IgD-negative memory B cell (primary cell): ENCODE data around the gene MYO3A. TPM values are rescaled to one million over a fixed set of nuclear protein-coding genes. Genes with fewer than 3 reads are reported as not detected.

Experiments used
- H3K27ac Mint-ChIP-seq, 3 donors: one replicate each; pipeline ENCODE4 v1.8.0; 2020 to 2022; ENCODE audit warnings: mild to moderate bottlenecking in 3 of 3, mixed read lengths in 3 of 3, moderate library complexity in 1 of 3
- H3K27me3 Mint-ChIP-seq: one replicate; pipeline ENCODE4 v1.8.0; 2021; ENCODE audit warnings: mixed read lengths
- H3K36me3 Mint-ChIP-seq: one replicate; pipeline ENCODE4 v1.8.0; 2020; ENCODE audit warnings: mild to moderate bottlenecking, mixed read lengths
- H3K4me1 Mint-ChIP-seq, 3 donors: one replicate each; pipeline ENCODE4 v1.8.0; 2020 to 2022; ENCODE audit warnings: mixed read lengths in 3 of 3, mild to moderate bottlenecking in 1 of 3
- H3K4me3 Mint-ChIP-seq, 4 donors: one replicate each; pipeline ENCODE4 v1.8.0; 2020 to 2022; ENCODE audit warnings: mild to moderate bottlenecking in 4 of 4, mixed read lengths in 4 of 4, moderate library complexity in 3 of 4
- H3K9me3 Mint-ChIP-seq, 3 donors: one replicate each; pipeline ENCODE4 v1.8.0; 2020 to 2021; ENCODE audit warnings: mixed read lengths in 3 of 3, mild to moderate bottlenecking in 1 of 3
- polyA plus RNA-seq: library from polyadenylated mRNA; unstranded; fragments of 300-500 nt; fragmentation: Illumina TruSeq; gene quantifications from one replicate; pipeline ENCODE4 v1.2.3, GENCODE V29; 2021

The MYO3A gene
- polyA plus RNA-seq, 1 donor from 2014 or later: 0.15 TPM

- Mint-ChIP-seq H3K9me3 (peaks cover 0 to 10% (median 2%) of the 10 kb centered on the region in 3 donors), H3K27me3 (peaks cover 1% of the 10 kb centered on the region), H3K4me3 (no peak overlapping the region), H3K36me3 (no peaks in the 10 kb centered on the region), H3K4me1 (peaks cover 0 to 2% (median 0%) of the 10 kb centered on the region in 3 donors), H3K27ac (no peak overlapping the region)
Observed at GRCh38 chr10:26198119-26198518, 264.1 kb downstream of the MYO3A start.

- Mint-ChIP-seq H3K4me1 (peaks cover 0 to 2% (median 0%) of the 10 kb centered on the region in 3 donors), H3K36me3 (no peaks in the 10 kb centered on the region), H3K27ac (no peak overlapping the region), H3K9me3 (peaks cover 0 to 10% (median 2%) of the 10 kb centered on the region in 3 donors), H3K4me3 (no peak overlapping the region), H3K27me3 (peaks cover 1% of the 10 kb centered on the region)
Observed at GRCh38 chr10:26199841-26200240, 265.8 kb downstream of the MYO3A start.

- Mint-ChIP-seq H3K27me3 (peaks cover 3% of the 10 kb centered on the region), H3K36me3 (no peaks in the 10 kb centered on the region), H3K27ac (no peak overlapping the region), H3K4me3 (no peak overlapping the region), H3K9me3 (no peaks in the 10 kb centered on the region), H3K4me1 (no peaks in the 10 kb centered on the region)
Observed at GRCh38 chr10:26205223-26205622, 271.2 kb downstream of the MYO3A start.

- Mint-ChIP-seq H3K9me3 (no peaks in the 10 kb centered on the region), H3K27ac (no peak overlapping the region), H3K4me1 (peaks cover 6 to 8% (median 7%) of the 10 kb centered on the region in 3 donors), H3K4me3 (no peak overlapping the region), H3K36me3 (no peaks in the 10 kb centered on the region), H3K27me3 (peaks cover 47% of the 10 kb centered on the region)
Observed at GRCh38 chr10:26211781-26212444, 277.9 kb downstream of the MYO3A start.

- Mint-ChIP-seq H3K4me3 (peak overlapping the region in 1 of 4 donors; percentile 72), H3K27me3 (peaks cover 53% of the 10 kb centered on the region), H3K27ac (no peak overlapping the region), H3K36me3 (no peaks in the 10 kb centered on the region), H3K9me3 (no peaks in the 10 kb centered on the region), H3K4me1 (peaks cover 6 to 9% (median 8%) of the 10 kb centered on the region in 3 donors)
Observed at GRCh38 chr10:26212511-26212910, 278.5 kb downstream of the MYO3A start.

GRCh38 chr10:26213157-26213800, 279.2 kb downstream of the MYO3A start:
- Mint-ChIP-seq H3K9me3 (no peaks in the 10 kb centered on the region), H3K4me1 (peaks cover 7 to 10% (median 8%) of the 10 kb centered on the region in 3 donors), H3K27me3 (peaks cover 56% of the 10 kb centered on the region), H3K27ac (no peak overlapping the region), H3K4me3 (peak overlapping the region in 1 of 4 donors; percentile 47), H3K36me3 (no peaks in the 10 kb centered on the region)

- peaks cover 9 to 16% (median 14%) of the 10 kb centered on the region in 3 donors for H3K4me1 Mint-ChIP-seq
- H3K4me3 Mint-ChIP-seq: no peak overlapping the region
- H3K9me3 Mint-ChIP-seq: no peaks in the 10 kb centered on the region
- peaks cover 62% of the 10 kb centered on the region for H3K27me3 Mint-ChIP-seq
- H3K36me3 Mint-ChIP-seq: no peaks in the 10 kb centered on the region
- no peak overlapping the region for H3K27ac Mint-ChIP-seq
Observed at GRCh38 chr10:26214004-26214403, 280.0 kb downstream of the MYO3A start.

- peaks cover 9 to 16% (median 14%) of the 10 kb centered on the region in 3 donors for H3K4me1 Mint-ChIP-seq
- H3K9me3 Mint-ChIP-seq: no peaks in the 10 kb centered on the region
- no peaks in the 10 kb centered on the region for H3K36me3 Mint-ChIP-seq
- peaks cover 67% of the 10 kb centered on the region for H3K27me3 Mint-ChIP-seq
- peak overlapping the region; percentile 8 to 91 (median 82) for H3K4me3 Mint-ChIP-seq
- H3K27ac Mint-ChIP-seq: no peak overlapping the region
Observed at GRCh38 chr10:26214551-26215395, 280.7 kb downstream of the MYO3A start.

GRCh38 chr10:26215396-26215934, 281.4 kb downstream of the MYO3A start:
- no peaks in the 10 kb centered on the region for H3K36me3 Mint-ChIP-seq

GRCh38 chr10:26215935-26216584, 282.0 kb downstream of the MYO3A start:
- Mint-ChIP-seq H3K27me3 (peaks cover 76% of the 10 kb centered on the region), H3K36me3 (no peaks in the 10 kb centered on the region), H3K4me3 (peak overlapping the region; percentile 8 to 91 (median 63)), H3K9me3 (no peaks in the 10 kb centered on the region), H3K4me1 (peaks cover 9 to 16% (median 14%) of the 10 kb centered on the region in 3 donors), H3K27ac (no peak overlapping the region)

More at GRCh38 chr10:26215396-26215934, 281.4 kb downstream of the MYO3A start:
- peaks cover 9 to 16% (median 14%) of the 10 kb centered on the region in 3 donors for H3K4me1 Mint-ChIP-seq
- H3K4me3 Mint-ChIP-seq: peak overlapping the region; percentile 8 to 91 (median 82)
- peak overlapping the region in 1 of 3 donors; percentile 67 for H3K27ac Mint-ChIP-seq
- H3K27me3 Mint-ChIP-seq: peaks cover 74% of the 10 kb centered on the region
- H3K9me3 Mint-ChIP-seq: no peaks in the 10 kb centered on the region

- peaks cover 81% of the 10 kb centered on the region for H3K27me3 Mint-ChIP-seq
- H3K4me3 Mint-ChIP-seq: peak within 1 kb of the TSS; percentile 8 to 91 (median 82)
- H3K36me3 Mint-ChIP-seq: no peaks in the 10 kb centered on the region
- no peaks in the 10 kb centered on the region for H3K9me3 Mint-ChIP-seq
- H3K27ac Mint-ChIP-seq: peak within 1 kb of the TSS in 1 of 3 donors; percentile 67
- peaks cover 9 to 16% (median 14%) of the 10 kb centered on the region in 3 donors for H3K4me1 Mint-ChIP-seq
Observed at GRCh38 chr10:26216585-26217395, 282.8 kb downstream of the MYO3A start, which contains the start of gene GAD2. TSS of gene GAD2 (plus strand) at chr10:26216774. CDS start at chr10:26216810, 36 bp downstream.

- Mint-ChIP-seq H3K36me3 (no peaks in the 10 kb centered on the region), H3K27ac (no peak overlapping the region), H3K4me1 (peaks cover 11 to 16% (median 14%) of the 10 kb centered on the region in 3 donors), H3K4me3 (peak overlapping the region in 2 of 4 donors; percentile 54 to 63), H3K27me3 (peaks cover 83% of the 10 kb centered on the region), H3K9me3 (peaks cover 0 to 3% (median 0%) of the 10 kb centered on the region in 3 donors)
Observed at GRCh38 chr10:26217396-26218086, 283.5 kb downstream of the MYO3A start.

GRCh38 chr10:26219676-26220075, 285.6 kb downstream of the MYO3A start:
- Mint-ChIP-seq H3K36me3 (no peaks in the 10 kb centered on the region), H3K27me3 (peaks cover 73% of the 10 kb centered on the region), H3K4me3 (no peak overlapping the region), H3K4me1 (peaks cover 8 to 14% (median 11%) of the 10 kb centered on the region in 3 donors), H3K27ac (no peak overlapping the region), H3K9me3 (peaks cover 0 to 3% (median 0%) of the 10 kb centered on the region in 3 donors)
